Upper lobe of left lung (tissue), 4 donors: Measurements from ENCODE around the gene TTF2.

ENCODE experiments used
- EP300 ChIP-seq, 4 donors: sonication (generic); formaldehyde crosslinking; IDR thresholded peaks; one replicate each; pipeline ENCODE4 v1.5.1; 2017; ENCODE audit warnings: antibody characterized with exemption in 4 of 4, control low read depth in 2 of 4
- POLR2A ChIP-seq, 4 donors: fragments of 450-650 bp; IDR thresholded peaks; one replicate each; pipeline ENCODE4 v1.5.1; 2016 to 2017; ENCODE audit warnings: antibody characterized with exemption in 4 of 4, mild to moderate bottlenecking in 2 of 4
- POLR2AphosphoS5 ChIP-seq, 2 donors: sonication (generic); formaldehyde crosslinking; IDR thresholded peaks; one replicate each; pipeline ENCODE4 v1.5.1; 2017; ENCODE audit warnings: antibody characterized with exemption in 2 of 2
- TF ChIP-seq, protein P1 (sequence below), 6 experiments: fragments of 450-650 bp in 4 of 6; fragments of 200-600 bp in 2 of 6; sonication (generic) in 2 of 6; IDR thresholded peaks; one replicate each; pipeline ENCODE4 v1.5.1; 2016 to 2019; ENCODE audit warnings: antibody characterized with exemption in 6 of 6

DNA sequence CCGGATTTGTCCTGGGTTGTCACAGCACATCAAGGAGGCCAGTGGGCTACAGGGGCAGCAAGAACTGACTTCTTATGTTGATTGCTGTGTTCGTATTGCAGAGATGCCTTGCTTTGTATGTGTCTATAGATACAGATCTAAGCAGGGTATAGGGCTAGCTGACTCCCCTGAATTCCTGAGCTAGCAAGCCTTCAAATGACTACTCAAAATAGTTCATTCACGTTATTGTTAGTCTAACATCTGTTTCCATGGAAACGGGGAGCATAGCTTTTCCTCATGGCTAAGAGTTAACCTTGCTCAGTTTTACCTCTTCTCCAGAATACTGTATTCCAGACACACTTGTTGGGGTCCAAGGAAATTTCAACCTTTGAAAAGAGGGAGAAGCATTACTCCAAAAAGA, 37.3 kb downstream of the TTF2 start:
- TF ChIP-seq, protein P1, sequence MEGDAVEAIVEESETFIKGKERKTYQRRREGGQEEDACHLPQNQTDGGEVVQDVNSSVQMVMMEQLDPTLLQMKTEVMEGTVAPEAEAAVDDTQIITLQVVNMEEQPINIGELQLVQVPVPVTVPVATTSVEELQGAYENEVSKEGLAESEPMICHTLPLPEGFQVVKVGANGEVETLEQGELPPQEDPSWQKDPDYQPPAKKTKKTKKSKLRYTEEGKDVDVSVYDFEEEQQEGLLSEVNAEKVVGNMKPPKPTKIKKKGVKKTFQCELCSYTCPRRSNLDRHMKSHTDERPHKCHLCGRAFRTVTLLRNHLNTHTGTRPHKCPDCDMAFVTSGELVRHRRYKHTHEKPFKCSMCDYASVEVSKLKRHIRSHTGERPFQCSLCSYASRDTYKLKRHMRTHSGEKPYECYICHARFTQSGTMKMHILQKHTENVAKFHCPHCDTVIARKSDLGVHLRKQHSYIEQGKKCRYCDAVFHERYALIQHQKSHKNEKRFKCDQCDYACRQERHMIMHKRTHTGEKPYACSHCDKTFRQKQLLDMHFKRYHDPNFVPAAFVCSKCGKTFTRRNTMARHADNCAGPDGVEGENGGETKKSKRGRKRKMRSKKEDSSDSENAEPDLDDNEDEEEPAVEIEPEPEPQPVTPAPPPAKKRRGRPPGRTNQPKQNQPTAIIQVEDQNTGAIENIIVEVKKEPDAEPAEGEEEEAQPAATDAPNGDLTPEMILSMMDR (IDR thresholded peaks at IDR 0.05): no peak
- TF ChIP-seq POLR2AphosphoS5 (IDR thresholded peaks at IDR 0.05) (no peak), POLR2A (IDR thresholded peaks at IDR 0.05) (no peak), EP300 (IDR thresholded peaks at IDR 0.05) (no peak)
